Stimulated activated CD8-positive, alpha-beta memory T cell treated with anti-CD3 and anti-CD28 coated beads, Interleukin-7, amount 100 ng/mL, for 1 hour (primary cell): ENCODE data around the gene TOP1.
"Not testable (repeated sequence)": the region's sequence is repeated elsewhere in the genome, so short reads cannot be mapped to it uniquely, and the experiment has no call there.

ENCODE experiments used
- DNase-seq, 2 donors: peaks; one replicate each; pipeline ENCODE4 v3.0.0-alpha.2; 2020; ENCODE audit warnings: low read depth in 2 of 2

The TOP1 gene

GRCh38 chr20:41131594-41132387, 103.2 kb downstream of the TOP1 start:
- DNase-seq = no peak

DNA sequence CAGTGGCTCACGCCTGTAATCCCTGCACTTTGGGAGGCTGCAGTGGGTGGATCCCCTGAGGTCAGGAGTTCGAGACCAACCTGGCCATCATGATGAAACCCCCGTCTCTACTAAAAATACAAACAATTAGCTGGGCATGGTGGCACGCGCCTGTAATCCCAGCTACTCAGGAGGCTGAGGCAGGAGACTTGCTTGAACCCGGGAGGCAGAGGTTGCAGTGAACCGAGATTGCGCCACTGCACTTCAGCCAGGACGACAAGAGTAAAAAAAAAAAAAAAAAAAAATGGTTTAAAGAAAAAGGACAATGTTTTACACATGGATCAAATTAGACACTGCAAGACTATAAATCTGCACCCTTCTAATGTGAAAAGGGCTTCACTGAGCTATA, 103.8 kb downstream of the TOP1 start:
- DNase-seq = not testable (repeated sequence)

GRCh38 chr20:41133709-41134361, 105.2 kb downstream of the TOP1 start:
- no peak for DNase-seq

DNA sequence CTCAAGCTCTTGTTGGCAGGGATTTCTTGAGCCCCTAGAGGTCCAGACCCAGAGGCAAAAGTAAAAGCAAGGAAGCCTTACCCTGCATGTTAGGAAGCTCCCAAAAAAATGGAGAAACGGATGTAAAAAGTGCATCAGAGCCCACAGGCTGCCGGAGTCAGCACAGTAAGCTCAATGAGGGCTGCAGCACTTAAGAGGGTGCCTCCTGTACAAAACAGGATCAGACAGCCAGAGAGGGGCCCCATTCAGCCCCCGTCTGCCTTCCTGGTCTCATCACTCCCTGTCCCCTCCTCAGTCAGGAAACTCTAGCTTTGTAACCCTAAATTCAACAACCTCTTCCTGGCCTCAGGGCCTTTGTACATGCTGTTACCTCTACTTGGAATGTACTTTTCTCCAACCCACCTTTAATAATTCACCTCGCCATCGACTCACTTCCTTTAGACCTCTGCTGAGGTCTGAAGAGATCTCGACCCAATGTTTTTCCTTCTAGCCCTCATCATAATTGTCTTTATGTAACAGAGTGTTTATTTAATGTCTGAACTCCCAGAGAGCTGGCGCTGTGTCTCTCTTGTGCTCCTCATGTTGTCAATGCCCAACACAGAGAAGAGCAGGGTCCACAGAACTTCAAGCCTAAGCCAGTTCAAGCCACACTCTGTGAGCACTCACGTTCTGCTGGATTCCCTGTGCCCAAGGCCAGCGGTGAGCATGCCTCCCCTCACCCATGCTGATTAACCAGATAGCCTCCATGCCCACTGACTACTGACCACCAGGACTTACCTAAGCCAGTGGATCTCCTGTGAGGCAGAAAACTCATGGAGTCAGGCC, 106.0 kb downstream of the TOP1 start:
- DNase-seq = no peak

GRCh38 chr20:41135187-41135887, 106.7 kb downstream of the TOP1 start:
- DNase-seq = peak; percentile 44 to 50

DNA sequence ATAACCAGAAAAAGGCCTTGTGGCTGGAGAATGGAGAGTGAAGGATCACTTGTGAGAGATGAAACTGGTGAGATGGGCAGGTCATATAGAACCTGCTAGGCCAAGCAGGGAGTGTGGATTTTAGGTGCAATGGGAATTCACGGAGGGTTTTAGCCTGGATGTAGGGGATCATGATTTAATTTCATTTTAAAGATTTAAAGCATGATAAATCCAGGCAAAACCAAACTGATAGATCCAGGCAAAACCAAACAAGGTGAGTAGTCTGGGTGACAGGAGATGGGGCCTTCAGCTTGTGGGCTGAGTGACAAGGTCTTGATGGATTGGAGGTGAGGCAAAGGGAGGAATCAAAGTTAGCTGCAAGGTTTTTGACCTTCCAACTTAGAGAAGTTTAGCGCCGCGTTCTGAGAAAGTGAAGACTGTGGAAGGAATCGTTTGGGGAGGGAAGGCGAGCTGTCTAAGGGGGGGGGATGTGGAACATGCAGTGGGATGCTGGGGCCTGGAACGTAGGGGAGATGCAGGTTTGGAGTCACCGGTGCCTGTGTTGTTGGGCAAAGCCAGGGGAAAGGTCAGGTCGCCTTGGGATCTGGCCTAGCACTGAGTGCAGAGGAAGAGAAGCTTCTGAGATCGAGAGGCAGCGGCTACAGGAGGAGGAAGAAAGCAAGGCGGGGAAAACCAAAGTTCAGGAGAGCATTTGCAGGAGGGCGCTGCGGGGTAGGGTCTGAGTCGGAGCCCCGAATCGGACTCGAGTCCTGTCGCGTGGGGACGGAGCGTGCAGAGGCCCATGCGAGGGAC, 107.5 kb downstream of the TOP1 start:
- no peak for DNase-seq

DNA sequence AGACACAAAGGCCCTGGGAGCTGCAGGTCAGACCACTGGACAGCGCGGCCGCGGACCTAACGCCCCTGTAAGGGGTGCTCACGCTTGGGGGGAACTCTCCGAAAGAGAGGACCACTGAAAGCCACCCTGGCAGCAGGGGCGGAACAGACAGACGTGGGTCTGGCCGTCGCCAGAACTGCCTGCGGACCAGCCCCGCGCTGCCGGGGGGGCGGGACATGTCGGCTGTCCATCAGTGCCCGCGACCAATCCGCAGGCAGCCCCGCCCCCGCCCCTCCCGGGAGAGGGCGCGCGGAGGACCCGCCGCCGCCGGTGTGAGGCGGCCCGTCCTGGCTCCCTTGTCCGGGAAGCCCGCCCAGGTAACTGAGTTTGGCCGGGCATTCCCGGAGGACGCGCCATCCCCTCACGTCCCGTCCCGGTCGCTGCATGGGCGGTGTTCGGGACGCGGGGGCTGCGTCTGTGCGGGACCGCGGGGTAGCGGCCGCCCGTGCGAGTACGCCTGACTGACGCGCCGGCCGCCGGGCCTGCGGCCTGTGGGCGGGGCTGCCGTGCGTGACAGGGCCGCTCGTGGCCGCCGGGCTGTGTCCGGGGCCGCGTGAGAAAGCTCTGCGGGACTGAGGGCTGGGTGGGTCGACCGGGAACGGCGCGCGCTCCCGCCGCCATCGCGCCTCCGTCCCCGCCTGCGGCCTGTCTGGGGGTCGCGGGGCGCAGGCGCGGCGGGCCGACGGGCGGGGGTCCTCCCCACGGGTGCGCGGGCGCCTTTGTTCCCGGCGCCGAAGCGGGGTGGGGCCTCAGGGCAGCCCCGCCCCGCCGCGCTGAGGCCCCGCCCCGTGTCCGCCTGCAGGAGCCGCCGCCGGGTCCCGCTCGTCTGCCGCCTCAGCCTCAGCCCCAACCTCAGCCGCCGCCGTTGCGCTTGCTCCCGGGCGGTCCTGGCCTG, 108.3 kb downstream of the TOP1 start, which contains the start of gene PLCG1:
Gene PLCG1, plus strand, starts transcription at position 864 of the 934 bp plus-strand sequence. CDS start 99 bp downstream, outside the sequence.
- DNase-seq = peak; percentile 63 to 71

DNA sequence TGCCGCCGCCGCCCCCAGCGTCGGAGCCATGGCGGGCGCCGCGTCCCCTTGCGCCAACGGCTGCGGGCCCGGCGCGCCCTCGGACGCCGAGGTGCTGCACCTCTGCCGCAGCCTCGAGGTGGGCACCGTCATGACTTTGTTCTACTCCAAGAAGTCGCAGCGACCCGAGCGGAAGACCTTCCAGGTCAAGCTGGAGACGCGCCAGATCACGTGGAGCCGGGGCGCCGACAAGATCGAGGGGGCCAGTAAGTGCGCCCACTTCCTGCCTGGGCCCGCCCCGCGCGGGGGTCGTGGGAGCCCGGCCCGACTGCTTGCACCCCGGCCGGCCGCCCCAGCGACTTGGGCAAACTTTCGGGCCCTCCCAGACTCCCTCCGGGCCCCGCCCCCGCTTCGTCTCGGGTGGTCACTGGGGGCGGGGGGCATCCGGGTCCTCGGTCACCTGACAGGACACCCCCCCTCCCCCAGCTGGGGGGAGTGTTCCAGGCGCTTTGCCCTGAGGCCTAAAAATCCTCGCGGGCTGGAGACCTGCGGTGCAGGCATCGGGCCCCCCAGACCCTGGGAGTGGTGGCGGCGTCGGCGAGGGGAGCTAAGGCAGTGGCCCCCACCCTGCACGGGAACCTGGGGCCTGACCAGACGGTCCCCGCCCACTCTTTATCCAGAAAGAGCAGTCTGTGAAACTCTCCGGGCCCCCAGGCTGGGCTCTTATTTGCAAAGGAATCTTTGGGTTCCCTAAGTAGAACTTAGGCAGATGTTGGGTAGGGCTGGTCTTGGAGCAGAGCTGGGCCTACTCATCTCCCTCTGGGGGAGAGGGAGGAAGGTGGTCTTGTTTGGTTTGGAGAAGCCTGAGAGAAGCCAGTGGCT, 109.2 kb downstream of the TOP1 start:
- DNase-seq = peak in 1 of 2 donors; percentile 20

DNA sequence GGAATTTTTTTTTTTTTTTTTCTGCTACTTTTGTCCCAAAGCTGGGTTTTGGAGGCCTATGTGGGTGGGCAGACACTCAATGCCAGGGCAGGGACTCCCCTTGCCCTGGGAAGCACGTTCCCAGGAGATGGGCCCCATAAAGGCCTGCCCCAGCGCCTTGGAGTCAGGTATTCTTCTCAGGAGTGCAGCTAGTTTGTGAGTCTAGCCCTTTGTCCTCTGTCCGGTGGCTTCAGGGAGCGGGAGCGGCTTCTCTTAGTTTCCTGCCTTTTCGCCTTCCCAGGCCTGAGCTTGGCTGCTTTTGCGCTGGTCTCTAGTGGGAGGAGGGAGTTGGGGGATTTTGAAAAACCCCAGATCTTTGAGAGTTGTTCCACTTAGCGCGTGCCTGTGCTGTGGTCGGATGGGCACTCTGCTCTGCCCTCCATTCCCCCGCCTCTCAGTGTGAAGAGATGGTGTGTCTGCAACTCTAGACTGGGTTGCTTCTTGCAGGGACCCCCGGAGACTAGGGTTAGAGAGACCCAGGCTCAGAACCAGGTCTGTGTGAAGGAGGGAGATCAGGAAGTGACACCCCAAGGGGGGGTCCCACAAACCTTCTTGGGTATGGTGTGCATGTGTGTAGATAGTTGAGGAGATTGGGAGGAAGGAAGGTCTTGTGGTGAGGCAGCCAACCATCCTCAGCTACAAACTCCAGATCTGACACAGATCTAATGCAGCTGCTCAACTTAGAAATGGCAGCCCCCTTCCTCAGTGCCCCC, 110.0 kb downstream of the TOP1 start:
- no peak for DNase-seq

DNA sequence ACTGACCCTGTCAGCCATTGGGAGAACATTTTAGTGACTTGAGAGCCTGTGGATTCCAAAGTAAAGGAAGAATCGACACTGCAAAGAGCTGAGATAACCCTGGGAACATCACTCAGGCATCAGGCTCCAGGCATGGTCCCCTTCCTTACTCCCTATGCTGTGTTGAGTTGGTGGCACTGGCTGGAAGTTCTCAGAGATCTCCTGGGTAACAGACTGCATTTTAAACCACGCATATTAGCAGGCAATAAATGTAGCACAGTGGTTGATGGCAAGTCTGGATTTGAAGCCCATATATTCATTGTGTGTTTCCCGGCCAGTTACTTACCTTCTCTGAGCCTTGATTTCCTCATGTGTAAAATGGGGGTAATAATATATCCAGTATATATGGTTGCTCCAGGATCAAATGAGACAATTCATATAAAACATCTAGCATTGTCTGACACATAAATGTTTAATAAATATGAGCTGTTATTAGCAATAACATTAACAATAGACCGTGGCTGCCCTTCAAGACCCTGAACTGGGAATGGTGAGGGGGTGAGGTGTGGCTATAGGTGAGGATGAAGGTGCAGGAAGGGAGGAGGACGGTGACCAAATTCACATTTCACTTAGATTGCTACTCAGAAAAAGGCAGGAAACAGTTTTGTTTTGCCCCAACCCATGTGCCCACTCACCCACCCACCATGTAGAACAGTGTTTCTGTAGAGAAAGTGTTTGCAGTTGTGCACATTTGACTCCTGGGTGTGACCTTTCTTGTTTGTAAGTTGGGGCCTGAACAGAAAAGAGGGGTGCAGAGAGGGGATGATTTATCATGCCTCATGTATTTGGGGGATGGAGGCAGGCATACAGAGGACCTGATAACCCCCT, 110.8 kb downstream of the TOP1 start:
- no peak for DNase-seq

DNA sequence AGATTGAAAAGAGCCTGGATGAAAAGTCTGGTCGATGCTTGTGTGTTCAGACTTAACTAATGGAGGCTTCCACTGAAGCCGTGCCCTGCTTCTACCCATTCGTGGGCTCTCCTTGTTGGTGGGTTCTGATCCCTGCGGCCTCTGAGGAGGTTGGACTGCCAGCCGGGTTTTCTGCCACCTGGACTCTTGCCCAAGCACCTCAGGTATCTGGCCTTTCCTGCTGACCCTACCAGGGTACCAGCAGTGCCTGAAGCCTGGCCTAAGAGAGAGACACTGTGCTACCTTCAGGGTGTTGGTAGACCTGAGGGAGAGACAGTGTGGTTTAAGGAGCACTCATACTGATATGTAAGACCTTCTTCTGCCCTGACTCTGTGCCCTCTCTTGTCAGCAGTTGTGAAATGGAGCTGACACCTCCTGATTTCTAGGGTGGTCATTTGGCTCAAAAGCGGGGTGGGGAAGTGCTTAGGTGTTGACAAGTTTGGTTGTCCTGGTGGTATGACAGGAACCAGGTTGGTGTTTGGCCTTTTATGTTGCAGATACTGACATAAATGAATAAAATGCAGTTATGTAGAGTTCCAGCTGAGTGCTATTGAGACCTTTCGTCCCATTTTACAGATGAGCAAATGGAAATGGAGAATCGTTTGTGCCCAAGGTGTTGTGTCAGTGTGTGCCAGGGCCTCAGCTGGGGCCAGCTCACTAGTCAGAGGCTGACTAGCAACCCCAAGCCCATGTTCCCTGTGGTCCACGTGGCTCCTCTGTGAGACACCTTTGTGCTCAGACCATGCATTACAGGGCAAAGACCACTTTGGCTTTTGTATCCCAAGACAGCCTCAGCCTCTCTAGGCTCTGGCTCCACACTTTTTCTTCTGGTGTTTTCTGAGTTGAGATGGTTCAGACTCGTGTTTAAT, 111.9 kb downstream of the TOP1 start:
- DNase-seq = no peak

GRCh38 chr20:41141153-41141815, 112.7 kb downstream of the TOP1 start:
- DNase-seq = no peak

- DNase-seq = no peak
Measured at GRCh38 chr20:41142245-41142644, 113.6 kb downstream of the TOP1 start.

DNA sequence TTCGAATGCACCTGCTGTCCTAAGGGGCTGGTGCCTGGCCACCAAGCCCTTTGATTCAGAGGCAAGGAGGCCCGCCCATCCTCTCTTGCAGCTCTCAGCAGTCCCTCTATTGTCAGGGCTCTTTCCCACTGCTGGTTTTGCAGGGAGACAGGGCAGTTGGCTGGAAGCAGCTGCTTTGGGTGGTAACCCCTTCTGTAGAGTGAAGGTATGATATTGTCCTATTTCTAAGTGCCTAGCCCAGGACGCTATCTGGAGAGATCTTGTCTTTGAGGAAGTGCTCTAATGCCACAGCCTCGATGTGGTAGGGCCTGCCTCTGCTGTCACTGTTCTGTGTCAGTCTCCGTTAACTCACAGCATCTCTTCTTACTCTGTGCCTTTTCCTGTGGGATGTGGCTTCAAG, 114.3 kb downstream of the TOP1 start:
- DNase-seq = no peak

GRCh38 chr20:41143354-41143753, 114.7 kb downstream of the TOP1 start:
- no peak for DNase-seq
